Smooth muscle cell (in vitro differentiated cells): ENCODE measurements around the gene OR13C8. TPM values are rescaled to one million over a fixed set of nuclear protein-coding genes. Genes with fewer than 3 reads are reported as not detected.

Experiments used
- DNase-seq: peaks from one replicate; lab custom pipeline; 2025; ENCODE audit not compliant: unreplicated experiment; lab: John Stamatoyannopoulos, UW
- H2AFZ ChIP-seq: fragments of 200-600 bp; sonication (generic); 2 replicates; pipeline ENCODE4 v1.6.0; 2016; ENCODE audit warnings: antibody characterized with exemption, low read depth, mild to moderate bottlenecking
- H3F3A ChIP-seq: fragments of 200-600 bp; sonication (generic); 2 replicates; pipeline ENCODE4 v1.6.0; 2017; ENCODE audit warnings: antibody characterized with exemption, low read depth
- H3K27ac ChIP-seq: fragments of 200-600 bp; sonication (generic); 2 replicates; pipeline ENCODE4 v1.5.1; 2016; ENCODE audit warnings: low read depth, mild to moderate bottlenecking
- H3K27me3 ChIP-seq: fragments of 200-600 bp; sonication (generic); 2 replicates; pipeline ENCODE4 v1.6.1; 2016; ENCODE audit warnings: low read depth, mild to moderate bottlenecking
- H3K36me3 ChIP-seq: fragments of 200-600 bp; sonication (generic); 2 replicates; pipeline ENCODE4 v1.5.1; 2016; ENCODE audit warnings: low read depth
- H3K4me1 ChIP-seq: fragments of 200-600 bp; sonication (generic); 2 replicates; pipeline ENCODE4 v1.5.1; 2016; ENCODE audit warnings: low read depth
- H3K4me2 ChIP-seq: fragments of 200-600 bp; sonication (generic); 2 replicates; pipeline ENCODE4 v1.6.0; 2016; ENCODE audit warnings: mild to moderate bottlenecking
- H3K4me3 ChIP-seq: fragments of 200-600 bp; sonication (generic); 2 replicates; pipeline ENCODE4 v1.5.1; 2016; ENCODE audit warnings: mild to moderate bottlenecking
- H3K79me2 ChIP-seq: fragments of 200-600 bp; sonication (generic); 2 replicates; pipeline ENCODE4 v1.6.0; 2016; ENCODE audit warnings: low read depth, mild to moderate bottlenecking
- H3K9ac ChIP-seq: fragments of 200-600 bp; sonication (generic); 2 replicates; pipeline ENCODE4 v1.6.0; 2016; ENCODE audit warnings: low read depth
- H3K9me3 ChIP-seq: fragments of 200-600 bp; sonication (generic); replicated peaks from 2 replicates; pipeline ENCODE4 v1.5.1; 2016; ENCODE audit warnings: low read depth
- H4K20me1 ChIP-seq: fragments of 200-600 bp; sonication (generic); 2 replicates; pipeline ENCODE4 v1.6.0; 2016; ENCODE audit warnings: low read depth
- CTCF ChIP-seq: fragments of 200-600 bp; sonication (generic); IDR thresholded peaks from 2 replicates; pipeline ENCODE4 v1.5.1; 2017; ENCODE audit warnings: borderline replicate concordance, mild to moderate bottlenecking, antibody characterized with exemption; ENCODE audit not compliant: insufficient read depth, poor library complexity, severe bottlenecking
- WGBS: methylation state at CpG from one replicate; pipeline ENCODE4 v1.1.7; 2016; ENCODE audit warnings: low lambda C conversion rate; 5-methylcytosine and 5-hydroxymethylcytosine counted together
- polyA plus RNA-seq: library from polyadenylated mRNA; unstranded; fragments of >200 nt; fragmentation: Nextera tagmentation; extraction: Ambion mirVana; gene quantifications from 2 replicates; pipeline ENCODE4 v1.2.1, GENCODE V29; 2016
- total RNA-seq: library from RNA; depleted of rRNA; stranded (reverse); fragments of >200 nt; gene quantifications from 2 replicates; pipeline ENCODE4 v1.2.3, GENCODE V29; 2014

Gene OR13C8
- total and polyA plus RNA-seq, 2 experiments from 2014 or later, result not detected

GRCh38 chr9:104611213-104611612 lies 42.2 kb downstream of the OR13C8 start:
- H3K4me3 ChIP-seq, result no peak overlapping the region
- DNase-seq, result no peak
- no peaks in the 10 kb centered on the region for H3K36me3 ChIP-seq
- no peaks in the 10 kb centered on the region for H3K9me3 ChIP-seq
- no peak overlapping the region for H2AFZ ChIP-seq
- H3F3A ChIP-seq, result no peaks in the 10 kb centered on the region
- TF ChIP-seq CTCF, result no peak
- no peak overlapping the region for H3K9ac ChIP-seq
- no peaks in the 10 kb centered on the region for H3K27me3 ChIP-seq
- WGBS, result 77% methylated on average over 2 of the region's 2 CpGs
- H3K79me2 ChIP-seq, result no peaks in the 10 kb centered on the region
- no peak overlapping the region for H3K4me2 ChIP-seq
- H4K20me1 ChIP-seq, result no peaks in the 10 kb centered on the region
- no peak overlapping the region for H3K27ac ChIP-seq
- H3K4me1 ChIP-seq, result peaks cover 10% of the 10 kb centered on the region

- Histone ChIP-seq H3F3A (no peaks in the 10 kb centered on the region), H4K20me1 (no peaks in the 10 kb centered on the region), H3K9ac (no peak overlapping the region), H3K79me2 (no peaks in the 10 kb centered on the region), H3K36me3 (no peaks in the 10 kb centered on the region), H3K4me2 (no peak overlapping the region), H3K27me3 (no peaks in the 10 kb centered on the region), H3K27ac (no peak overlapping the region), H3K9me3 (no peaks in the 10 kb centered on the region), H3K4me3 (no peak overlapping the region), H3K4me1 (no peaks in the 10 kb centered on the region), H2AFZ (no peak overlapping the region)
- TF ChIP-seq CTCF, result no peak
- no peak for DNase-seq
Measured at GRCh38 chr9:104617418-104617817, 48.5 kb downstream of the OR13C8 start.

GRCh38 chr9:104618104-104618503 lies 49.1 kb downstream of the OR13C8 start, which contains the start of gene OR13C9:
TSS of gene OR13C9 (minus strand) at chr9:104618204. CDS start at chr9:104618204, 0 bp downstream.
- Histone ChIP-seq H3K36me3 (no peaks in the 10 kb centered on the region), H4K20me1 (no peaks in the 10 kb centered on the region), H3K4me3 (no peak within 1 kb of the TSS), H3K79me2 (no peaks in the 10 kb centered on the region), H3K27ac (no peak within 1 kb of the TSS), H3K4me2 (no peak within 1 kb of the TSS), H2AFZ (no peak within 1 kb of the TSS), H3K4me1 (no peaks in the 10 kb centered on the region), H3K27me3 (no peaks in the 10 kb centered on the region), H3K9me3 (no peaks in the 10 kb centered on the region), H3F3A (no peaks in the 10 kb centered on the region), H3K9ac (no peak within 1 kb of the TSS)
- no peak for TF ChIP-seq CTCF
- DNase-seq, result no peak
- 74% methylated on average over 2 of the region's 2 CpGs for WGBS

Other genes starting within 250 kb of the OR13C8 start
- not detected in 2 replicates for gene OR13F1, start 64.9 kb upstream of the OR13C8 start, total RNA-seq
- not detected in 2 replicates for gene OR13F1, start 64.9 kb upstream of the OR13C8 start, polyA plus RNA-seq
- gene OR13C4, start 42.0 kb upstream of the OR13C8 start, total RNA-seq, result not detected in 2 replicates
- gene OR13C4, start 42.0 kb upstream of the OR13C8 start, polyA plus RNA-seq, result not detected in 2 replicates
- not detected in 2 replicates for gene OR13C3, start 32.3 kb upstream of the OR13C8 start, total RNA-seq
- not detected in 2 replicates for gene OR13C3, start 32.3 kb upstream of the OR13C8 start, polyA plus RNA-seq
- not detected in 2 replicates for gene OR13C5, start 30.2 kb downstream of the OR13C8 start, total RNA-seq
- gene OR13C5, start 30.2 kb downstream of the OR13C8 start, polyA plus RNA-seq, result not detected in 2 replicates
- not detected in 2 replicates for gene OR13C2, start 36.5 kb downstream of the OR13C8 start, total RNA-seq
- not detected in 2 replicates for gene OR13C2, start 36.5 kb downstream of the OR13C8 start, polyA plus RNA-seq
- gene OR13C9, start 49.0 kb downstream of the OR13C8 start, total RNA-seq, result not detected in 2 replicates
- gene OR13C9, start 49.0 kb downstream of the OR13C8 start, polyA plus RNA-seq, result not detected in 2 replicates
- not detected in 2 replicates for gene OR13D1, start 125.3 kb downstream of the OR13C8 start, total RNA-seq
- gene OR13D1, start 125.3 kb downstream of the OR13C8 start, polyA plus RNA-seq, result not detected in 2 replicates
- gene NIPSNAP3A, start 178.5 kb downstream of the OR13C8 start, total RNA-seq, result 31.4 and 41.9 TPM in 2 replicates
- gene NIPSNAP3A, start 178.5 kb downstream of the OR13C8 start, polyA plus RNA-seq, result 24.3 and 29.3 TPM in 2 replicates
- 3.6 and 6.7 TPM in 2 replicates for gene NIPSNAP3B, start 195.0 kb downstream of the OR13C8 start, total RNA-seq
- gene NIPSNAP3B, start 195.0 kb downstream of the OR13C8 start, polyA plus RNA-seq, result 1.5 and 2.0 TPM in 2 replicates